KOPT-K1 (cell line): ENCODE results near the gene TGM4.

Experiments
- H3K27ac ChIP-seq: fragments of 200-600 bp; sonication (generic); 2 replicates; pipeline ENCODE4 v1.5.1; 2016; ENCODE audit warnings: antibody characterized with exemption, mild to moderate bottlenecking, low read depth, low read length; ENCODE audit not compliant: poor library complexity, severe bottlenecking
- H3K36me3 ChIP-seq: fragments of 200-600 bp; sonication (generic); 2 replicates; pipeline ENCODE4 v1.5.1; 2017; ENCODE audit warnings: antibody characterized with exemption, mild to moderate bottlenecking, low read length, moderate library complexity; ENCODE audit not compliant: insufficient read depth
- H3K9me3 ChIP-seq: fragments of 200-600 bp; sonication (generic); 2 replicates; pipeline ENCODE4 v1.5.1; 2017; ENCODE audit warnings: antibody characterized with exemption, low read length, mild to moderate bottlenecking; ENCODE audit not compliant: insufficient read depth, poor library complexity, severe bottlenecking

TGM4 gene

DNA sequence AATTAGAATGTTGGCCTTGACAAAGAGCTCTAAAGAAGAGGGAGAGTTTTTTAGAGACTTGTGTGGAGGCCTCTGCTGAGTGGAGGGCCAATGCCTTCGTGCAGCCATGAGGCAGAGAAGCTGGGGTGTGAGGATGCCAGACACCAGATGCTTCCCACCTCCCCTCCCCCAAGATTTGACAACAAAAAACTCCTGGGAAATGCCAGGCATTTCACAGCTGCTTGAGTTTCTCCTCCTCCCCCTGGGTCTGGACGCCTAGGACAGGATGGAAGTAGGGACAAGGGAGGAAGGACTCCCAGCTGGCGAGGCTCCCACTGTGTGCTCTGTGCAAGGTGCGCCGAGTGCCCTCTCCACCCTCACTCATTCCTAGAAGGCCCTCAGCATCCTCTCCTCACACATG lies 20.1 kb downstream of the TGM4 start:
- Histone ChIP-seq H3K36me3 (no peaks in the 10 kb centered on the region), H3K9me3 (no peaks in the 10 kb centered on the region), H3K27ac (no peak overlapping the region)

DNA sequence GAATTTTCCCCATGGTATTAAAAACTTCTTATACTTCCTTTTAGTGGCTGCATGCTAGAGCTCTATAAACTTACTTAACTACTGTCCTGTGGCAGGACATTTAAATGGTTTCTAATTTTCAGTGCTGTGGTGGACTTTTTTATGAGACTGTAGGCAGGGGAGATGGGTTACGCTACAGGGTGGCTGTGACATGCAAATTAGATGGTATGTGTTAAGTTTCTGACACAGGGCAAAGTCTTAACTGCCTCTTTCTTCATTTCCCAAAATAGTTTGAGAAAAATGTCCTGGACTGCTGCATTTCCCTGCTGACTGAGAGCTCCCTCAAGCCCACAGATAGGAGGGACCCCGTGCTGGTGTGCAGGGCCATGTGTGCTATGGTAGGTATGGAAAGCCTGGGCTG lies 22.0 kb downstream of the TGM4 start:
- H3K36me3 ChIP-seq = no peaks in the 10 kb centered on the region
- H3K9me3 ChIP-seq = no peaks in the 10 kb centered on the region
- H3K27ac ChIP-seq = no peak overlapping the region

DNA sequence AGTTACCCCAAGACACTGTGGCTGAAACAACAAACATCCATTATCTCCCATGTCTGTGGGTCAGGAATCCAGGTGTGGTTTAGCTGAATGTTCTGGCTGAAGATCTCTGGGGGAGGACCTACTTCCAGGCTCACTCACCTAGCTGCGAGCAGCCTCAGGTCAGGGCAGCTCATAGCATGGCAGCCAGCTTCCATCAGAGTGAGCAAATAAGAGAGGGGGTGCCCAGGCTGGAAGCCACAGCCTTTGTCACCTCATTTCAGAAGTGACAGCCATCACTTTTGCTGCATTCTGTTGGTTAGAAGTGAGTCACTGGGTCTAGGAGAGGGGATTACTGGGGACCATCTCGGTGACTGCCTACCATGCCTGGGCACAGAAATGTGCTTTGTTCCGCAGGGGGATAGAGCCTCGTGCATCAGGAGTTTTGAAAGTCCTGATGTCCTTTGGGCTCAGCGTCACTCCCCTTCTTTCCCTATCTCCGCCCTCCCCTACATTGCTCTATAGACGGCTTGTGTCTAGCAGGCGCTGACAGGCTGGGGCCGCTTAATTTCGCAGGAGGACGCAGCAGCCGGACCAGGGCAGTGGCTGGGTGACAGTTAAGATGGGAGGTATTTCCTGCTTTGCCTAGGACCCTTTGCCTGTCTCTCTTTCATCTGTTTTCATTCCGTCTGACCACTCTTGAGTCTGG lies 25.4 kb downstream of the TGM4 start:
- H3K9me3 ChIP-seq = no peaks in the 10 kb centered on the region
- no peaks in the 10 kb centered on the region for H3K36me3 ChIP-seq
- no peak overlapping the region for H3K27ac ChIP-seq

DNA sequence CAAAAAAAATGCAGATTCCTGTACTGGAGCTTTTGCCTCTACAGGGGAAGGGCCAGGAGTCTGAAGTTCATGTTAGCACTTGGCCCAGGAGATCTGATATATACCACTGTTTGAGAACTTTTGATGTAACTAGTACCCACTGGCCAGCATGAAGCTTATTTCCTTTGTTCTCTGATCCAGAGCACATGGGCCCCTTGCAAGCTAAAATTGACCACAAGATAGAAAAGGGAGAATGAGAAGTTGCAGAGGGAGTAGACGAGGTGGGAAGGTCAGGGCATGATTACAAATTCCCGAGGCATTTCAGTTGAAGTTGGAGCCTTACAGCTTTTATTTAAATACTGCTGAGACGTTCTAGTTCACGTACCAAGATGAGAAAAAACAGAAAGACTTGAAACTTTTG lies 28.2 kb downstream of the TGM4 start:
- Histone ChIP-seq H3K27ac (no peak overlapping the region), H3K9me3 (no peaks in the 10 kb centered on the region), H3K36me3 (no peaks in the 10 kb centered on the region)

DNA sequence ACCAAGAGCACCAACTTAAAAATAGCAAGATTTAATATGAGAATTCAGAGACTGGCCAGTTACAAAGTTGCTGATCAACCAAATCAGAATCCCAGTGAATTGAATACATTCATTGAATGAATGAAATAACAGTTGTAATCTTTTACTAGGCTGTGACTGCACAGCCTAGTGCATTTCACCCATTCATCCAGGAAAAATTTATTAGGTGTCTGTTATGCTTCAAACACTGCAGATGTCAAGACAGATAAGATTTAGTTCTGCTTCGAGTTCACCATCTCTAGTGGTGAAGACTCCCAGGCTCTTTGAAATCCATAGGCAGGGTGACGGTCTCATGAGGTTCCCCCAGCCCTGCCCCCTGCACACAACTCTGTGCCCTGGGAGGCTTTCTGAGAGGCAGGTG lies 28.9 kb downstream of the TGM4 start:
- Histone ChIP-seq H3K9me3 (no peaks in the 10 kb centered on the region), H3K27ac (no peak overlapping the region), H3K36me3 (no peaks in the 10 kb centered on the region)

DNA sequence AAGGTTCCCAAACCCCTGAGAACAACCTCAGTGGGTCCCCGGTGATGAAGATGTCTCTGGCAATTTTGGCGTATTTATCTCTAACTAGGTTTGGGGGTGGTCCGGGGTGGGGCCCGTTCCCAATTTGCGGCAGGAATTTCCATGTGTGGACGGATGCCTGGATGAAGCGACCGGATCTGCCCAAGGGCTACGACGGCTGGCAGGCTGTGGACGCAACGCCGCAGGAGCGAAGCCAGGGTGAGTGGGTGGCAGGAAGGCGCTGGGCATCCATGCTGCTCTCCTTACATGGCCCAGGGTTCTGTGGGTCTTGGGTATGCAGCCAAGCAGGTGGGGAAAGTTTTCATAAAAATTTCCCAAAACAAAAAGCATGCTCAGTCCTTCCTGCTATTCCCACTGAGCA lies 29.3 kb downstream of the TGM4 start:
- Histone ChIP-seq H3K27ac (no peak overlapping the region), H3K36me3 (no peaks in the 10 kb centered on the region), H3K9me3 (peaks cover 2% of the 10 kb centered on the region)

DNA sequence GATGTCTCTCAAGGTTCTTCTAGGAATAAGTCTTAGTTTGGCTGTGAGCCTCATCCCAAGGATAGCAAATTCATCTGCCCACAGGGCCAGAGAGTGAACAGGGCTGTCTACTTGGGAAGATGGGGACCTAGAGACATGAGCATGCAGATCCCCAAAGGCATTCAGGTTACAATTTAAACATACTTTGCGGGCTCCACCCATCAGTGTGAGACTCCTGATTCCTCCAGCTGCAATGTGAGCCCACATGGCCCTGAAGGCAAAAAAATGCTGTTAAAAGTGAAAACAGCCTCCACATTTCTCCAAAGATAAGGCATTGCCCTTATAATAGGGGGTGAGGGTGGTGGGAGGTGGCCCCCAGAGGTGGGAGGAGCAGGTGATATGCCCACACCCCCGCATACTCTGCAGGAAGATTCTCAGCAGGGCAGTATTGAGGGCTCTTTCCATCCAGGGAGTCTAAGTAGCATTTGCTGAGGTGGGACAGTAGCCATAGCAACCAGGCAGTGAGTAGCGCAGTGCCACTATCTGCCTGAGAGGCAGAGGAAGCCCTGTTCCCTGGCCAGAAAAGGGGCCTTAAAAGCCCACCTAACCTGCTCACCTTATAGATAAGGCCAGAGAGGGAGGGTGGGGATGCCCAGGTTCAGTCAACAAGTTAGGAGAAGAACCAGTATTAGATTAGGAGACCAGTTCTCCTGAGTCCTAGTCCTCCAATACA lies 31.2 kb downstream of the TGM4 start:
- Histone ChIP-seq H3K9me3 (peaks cover 5% of the 10 kb centered on the region), H3K27ac (no peak overlapping the region), H3K36me3 (no peaks in the 10 kb centered on the region)

DNA sequence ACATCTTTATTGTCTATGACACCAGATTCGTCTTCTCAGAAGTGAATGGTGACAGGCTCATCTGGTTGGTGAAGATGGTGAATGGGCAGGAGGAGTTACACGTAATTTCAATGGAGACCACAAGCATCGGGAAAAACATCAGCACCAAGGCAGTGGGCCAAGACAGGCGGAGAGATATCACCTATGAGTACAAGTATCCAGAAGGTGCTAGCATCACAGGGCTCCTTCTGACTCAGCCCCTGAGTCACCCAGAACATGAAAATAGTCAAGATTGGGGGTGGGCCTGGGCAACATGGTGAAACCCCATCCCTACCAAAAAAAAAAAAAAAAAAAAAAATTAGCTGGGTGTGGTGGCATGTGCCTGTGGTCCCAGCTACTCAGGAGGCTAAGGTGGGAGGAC lies 32.6 kb downstream of the TGM4 start:
- H3K27ac ChIP-seq = no peak overlapping the region
- no peaks in the 10 kb centered on the region for H3K36me3 ChIP-seq
- peaks cover 5% of the 10 kb centered on the region for H3K9me3 ChIP-seq

DNA sequence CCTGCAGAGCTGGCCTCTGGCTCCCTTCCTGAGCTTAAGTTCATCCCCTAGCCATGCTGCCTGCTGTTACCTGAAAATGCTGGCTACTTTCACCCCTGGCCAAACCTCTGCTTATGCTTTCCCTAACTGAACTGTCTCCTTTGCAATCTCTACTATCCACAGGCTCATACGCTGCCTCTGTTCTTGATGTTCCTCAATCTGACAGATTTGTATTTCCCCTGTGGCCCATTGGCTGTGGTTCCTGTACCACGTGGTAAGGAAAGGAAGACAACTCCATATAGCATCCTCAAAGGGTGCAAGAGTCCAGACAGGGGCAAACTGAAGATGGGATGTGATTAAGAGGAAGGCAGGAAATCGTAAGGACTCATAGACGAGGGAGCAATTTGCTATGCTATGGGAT lies 33.2 kb downstream of the TGM4 start:
- H3K36me3 ChIP-seq = no peaks in the 10 kb centered on the region
- H3K9me3 ChIP-seq = peaks cover 5% of the 10 kb centered on the region
- no peak overlapping the region for H3K27ac ChIP-seq

DNA sequence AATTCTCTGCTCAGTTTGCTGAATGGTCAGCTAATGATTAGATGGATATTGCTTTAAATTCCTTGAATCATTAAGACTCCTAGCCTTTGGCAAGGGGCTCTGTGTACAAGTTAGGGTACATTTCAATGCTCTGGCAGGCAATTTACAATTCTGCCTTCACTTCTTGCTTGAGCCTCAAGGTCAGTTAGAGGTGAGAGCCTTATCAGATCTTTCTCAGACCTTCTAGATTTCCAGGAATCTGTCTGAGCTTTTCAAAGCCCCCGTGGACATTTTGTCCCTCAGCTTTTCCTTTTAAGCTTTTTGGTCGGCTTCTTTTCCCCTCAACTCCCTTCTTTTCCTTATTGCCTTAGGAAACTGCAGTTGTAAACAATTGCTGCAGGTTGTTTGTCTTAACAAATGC lies 34.7 kb downstream of the TGM4 start:
- Histone ChIP-seq H3K36me3 (no peaks in the 10 kb centered on the region), H3K9me3 (peaks cover 5% of the 10 kb centered on the region), H3K27ac (no peak overlapping the region)

DNA sequence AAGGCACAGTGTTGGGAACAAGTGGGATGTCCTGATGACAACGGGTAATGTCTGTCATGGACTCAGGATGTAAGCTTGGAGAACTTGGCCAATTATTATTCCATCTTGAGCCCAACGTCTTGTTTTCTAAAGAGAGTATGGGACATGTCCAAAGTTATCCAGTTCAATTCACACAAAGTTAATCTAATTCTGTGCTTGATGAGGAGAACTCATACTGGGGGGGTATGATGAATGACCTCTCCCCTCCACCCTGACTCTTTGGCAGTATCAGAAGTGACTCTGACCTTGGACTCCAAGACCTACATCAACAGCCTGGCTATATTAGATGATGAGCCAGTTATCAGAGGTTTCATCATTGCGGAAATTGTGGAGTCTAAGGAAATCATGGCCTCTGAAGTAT lies 36.3 kb downstream of the TGM4 start:
- H3K9me3 ChIP-seq = peaks cover 5% of the 10 kb centered on the region
- no peaks in the 10 kb centered on the region for H3K36me3 ChIP-seq
- H3K27ac ChIP-seq = no peak overlapping the region

DNA sequence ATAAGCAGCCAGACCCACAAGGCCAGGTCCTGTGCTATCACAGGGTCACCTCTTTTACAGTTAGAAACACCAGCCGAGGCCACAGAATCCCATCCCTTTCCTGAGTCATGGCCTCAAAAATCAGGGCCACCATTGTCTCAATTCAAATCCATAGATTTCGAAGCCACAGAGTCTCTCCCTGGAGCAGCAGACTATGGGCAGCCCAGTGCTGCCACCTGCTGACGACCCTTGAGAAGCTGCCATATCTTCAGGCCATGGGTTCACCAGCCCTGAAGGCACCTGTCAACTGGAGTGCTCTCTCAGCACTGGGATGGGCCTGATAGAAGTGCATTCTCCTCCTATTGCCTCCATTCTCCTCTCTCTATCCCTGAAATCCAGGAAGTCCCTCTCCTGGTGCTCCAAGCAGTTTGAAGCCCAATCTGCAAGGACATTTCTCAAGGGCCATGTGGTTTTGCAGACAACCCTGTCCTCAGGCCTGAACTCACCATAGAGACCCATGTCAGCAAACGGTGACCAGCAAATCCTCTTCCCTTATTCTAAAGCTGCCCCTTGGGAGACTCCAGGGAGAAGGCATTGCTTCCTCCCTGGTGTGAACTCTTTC lies 39.6 kb downstream of the TGM4 start:
- Histone ChIP-seq H3K27ac (no peak overlapping the region), H3K9me3 (peaks cover 1% of the 10 kb centered on the region), H3K36me3 (peaks cover 12% of the 10 kb centered on the region; the same call in 1 of the 2 replicates)

DNA sequence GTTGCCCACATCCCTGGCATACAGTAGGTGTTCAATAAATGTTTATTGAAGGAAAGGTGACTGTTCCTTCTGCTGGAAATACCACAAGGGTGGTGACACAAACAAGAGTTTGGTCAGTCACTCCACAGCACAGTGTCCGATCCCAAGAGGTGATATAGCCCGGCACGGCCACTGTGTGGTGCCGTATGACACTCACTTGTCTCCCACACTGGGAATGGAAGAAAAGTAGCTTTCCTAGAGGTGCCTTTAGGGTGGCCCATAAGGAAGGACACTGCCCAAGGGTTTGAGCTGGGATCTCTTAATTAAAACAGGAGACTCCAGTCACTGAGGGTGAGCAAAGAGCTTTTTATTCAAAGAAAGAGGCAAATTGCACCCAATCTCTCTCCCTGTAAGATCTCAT lies 40.5 kb downstream of the TGM4 start:
- no peaks in the 10 kb centered on the region for H3K9me3 ChIP-seq
- peaks cover 12% of the 10 kb centered on the region; the same call in 1 of the 2 replicates for H3K36me3 ChIP-seq
- H3K27ac ChIP-seq = no peak overlapping the region

DNA sequence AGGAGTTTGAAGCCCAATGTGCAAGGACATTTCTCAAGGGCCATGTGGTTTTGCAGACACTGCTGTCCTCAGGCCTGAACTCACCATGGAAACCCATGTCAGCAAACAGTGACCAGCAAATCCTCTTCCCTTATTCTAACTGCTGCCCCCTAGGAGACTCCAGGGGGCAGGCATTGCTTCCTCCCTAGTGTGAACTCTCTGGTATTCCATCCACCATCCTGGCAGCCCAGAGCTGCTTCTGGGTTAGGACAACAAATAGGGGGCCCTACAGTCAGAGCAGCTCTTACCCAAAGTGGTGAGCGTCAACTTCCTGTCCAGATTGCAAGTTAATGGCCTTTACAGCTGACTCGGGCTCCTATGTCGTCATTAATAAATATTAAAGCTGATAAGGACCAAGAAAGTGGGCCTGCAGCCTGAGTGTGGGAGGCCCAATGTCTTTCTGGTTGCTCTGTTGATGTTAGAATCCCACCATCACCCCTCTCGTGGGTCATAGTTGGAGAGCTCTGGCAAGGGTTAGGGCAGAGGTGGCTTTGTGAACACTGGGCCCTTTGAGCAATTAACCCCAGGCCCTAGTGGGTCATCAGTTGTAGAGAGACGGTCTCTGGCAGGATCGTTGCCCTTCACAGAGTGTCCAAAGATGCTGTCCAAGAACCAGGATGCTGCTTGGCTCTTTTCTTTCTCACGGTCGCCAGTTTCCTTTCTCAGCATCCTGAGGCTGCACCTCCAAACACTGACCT lies 41.5 kb downstream of the TGM4 start:
- no peaks in the 10 kb centered on the region for H3K9me3 ChIP-seq
- peaks cover 21% of the 10 kb centered on the region for H3K36me3 ChIP-seq
- H3K27ac ChIP-seq = no peak overlapping the region

DNA sequence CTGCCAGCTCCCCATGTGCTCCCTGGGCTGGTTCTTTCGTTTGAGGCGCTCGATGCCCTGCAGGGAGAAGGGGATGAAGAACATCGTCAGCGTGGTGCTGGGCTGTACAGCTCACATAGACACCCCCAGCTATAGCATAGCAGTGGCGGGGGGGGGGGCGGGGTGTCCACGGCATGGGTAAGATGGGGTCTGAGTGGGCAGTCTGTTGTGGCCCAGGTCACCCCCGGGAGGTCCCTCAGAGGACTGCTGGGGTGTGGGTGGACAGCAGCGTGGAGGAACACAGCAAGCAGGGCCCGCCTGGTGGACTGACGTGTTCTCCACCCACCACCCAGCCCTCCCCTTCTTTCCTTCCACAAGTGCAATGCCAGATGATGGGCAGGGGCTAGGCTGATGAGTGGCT lies 43.7 kb downstream of the TGM4 start:
- H3K9me3 ChIP-seq = no peaks in the 10 kb centered on the region
- H3K36me3 ChIP-seq = peaks cover 39% of the 10 kb centered on the region
- H3K27ac ChIP-seq = no peak overlapping the region
